GM18502 (cell line): ENCODE results near the gene ZNRF1.
"Not testable (repeated sequence)": the region's sequence is repeated elsewhere in the genome, so short reads cannot be mapped to it uniquely, and the experiment has no call there.

ENCODE experiments used
- ATAC-seq: cut with Tn5 transposase; IDR thresholded peaks from one replicate; pipeline ENCODE4 v1.9.1; 2021; ENCODE audit warnings: mild to moderate bottlenecking; ENCODE audit not compliant: unreplicated experiment, poor library complexity

The ZNRF1 gene

DNA sequence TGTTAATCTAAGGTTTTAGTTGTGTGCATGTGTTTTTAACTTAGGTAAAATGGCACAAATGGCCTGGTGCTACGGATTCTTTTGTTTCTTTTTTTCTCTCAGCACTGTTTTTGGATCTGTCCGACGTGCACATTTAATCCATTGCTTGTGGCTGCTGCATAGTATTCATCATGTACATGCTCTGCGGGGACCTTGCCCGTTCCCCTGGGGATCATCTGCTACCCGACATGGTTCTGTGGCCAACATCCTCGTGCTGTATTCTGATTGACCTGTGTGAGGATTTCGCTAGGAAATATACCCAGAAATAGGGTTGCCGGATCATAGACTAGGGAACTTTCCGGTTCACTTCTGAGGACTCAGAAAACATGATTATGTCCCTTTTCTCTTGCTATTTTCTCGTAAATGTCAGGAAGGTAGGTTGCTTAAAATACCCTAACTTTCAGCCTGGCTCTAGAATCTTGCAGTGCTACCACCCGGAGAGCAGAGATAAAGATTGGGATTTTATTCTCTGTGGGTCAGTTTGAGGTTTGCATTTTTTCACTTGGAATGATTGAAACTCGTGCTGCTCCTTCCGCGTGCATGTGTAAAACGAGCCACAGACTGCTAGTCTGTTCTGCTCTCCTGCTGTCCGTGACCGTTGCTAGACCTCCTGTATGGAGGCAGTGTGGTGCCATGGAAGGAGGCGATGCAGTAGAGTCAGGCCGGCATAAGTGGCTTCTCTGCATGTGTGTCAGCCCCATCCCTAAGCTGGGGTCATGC is 74.9 kb downstream of the ZNRF1 start:
- ATAC-seq: no peak

DNA sequence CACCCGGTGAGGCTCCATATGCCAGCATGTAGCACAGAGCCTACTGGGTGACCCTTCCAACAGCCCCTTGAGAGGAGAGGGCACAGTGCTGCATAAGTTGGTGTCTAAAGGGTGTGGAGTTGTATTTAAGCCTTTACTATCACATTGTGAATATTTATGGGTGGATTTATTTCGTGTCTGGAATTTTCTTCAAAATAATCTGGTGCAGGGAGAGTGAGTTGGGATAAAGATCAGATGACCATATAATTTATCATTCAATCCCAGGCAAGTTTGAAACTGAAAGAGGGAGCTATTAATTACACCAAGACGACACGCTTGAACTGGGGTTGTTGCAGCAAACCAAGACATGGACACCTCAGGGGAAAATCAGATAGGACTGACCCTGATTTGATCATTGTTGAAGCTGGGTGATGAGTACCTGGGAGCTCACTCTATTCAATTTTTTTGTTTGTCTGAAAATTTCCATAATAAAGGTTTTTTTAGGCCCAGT is 75.5 kb downstream of the ZNRF1 start:
- ATAC-seq: no peak

DNA sequence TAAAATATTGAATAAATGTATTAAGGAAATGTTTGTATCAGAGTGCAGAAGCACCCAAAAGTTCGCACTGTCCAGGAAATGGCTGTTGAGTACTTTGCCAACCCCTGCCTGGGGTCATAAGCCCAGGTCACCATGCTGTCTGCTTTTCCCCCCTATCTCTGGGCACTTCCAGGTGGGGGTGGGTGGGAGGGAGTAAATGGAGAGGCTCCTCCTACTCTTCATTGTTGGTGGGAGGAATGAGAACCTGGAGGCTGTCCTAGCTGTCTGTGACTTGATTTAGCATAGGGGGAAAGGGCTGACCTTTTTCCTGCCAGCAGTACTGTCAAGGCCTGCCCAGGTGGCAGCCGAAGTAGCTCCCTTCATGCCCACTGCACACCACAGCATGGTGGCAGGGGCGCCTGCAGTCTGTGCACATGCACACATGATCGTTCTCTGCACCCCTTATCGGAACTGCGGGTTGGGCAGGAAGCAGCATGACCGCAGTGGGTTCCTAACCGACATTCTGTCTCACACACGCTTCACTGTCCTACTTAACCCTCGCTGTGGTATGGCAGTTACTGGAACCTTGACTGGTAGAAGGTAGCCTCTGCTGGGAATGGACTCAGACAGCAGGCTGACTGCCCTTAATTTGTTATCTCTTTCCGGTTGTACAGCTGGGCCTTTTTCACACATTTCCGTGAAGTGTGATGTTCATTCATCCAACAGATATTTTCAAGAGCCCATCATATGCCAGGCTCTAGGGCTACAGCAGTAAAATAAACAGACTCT is 76.3 kb downstream of the ZNRF1 start:
- ATAC-seq: peak; percentile 97

DNA sequence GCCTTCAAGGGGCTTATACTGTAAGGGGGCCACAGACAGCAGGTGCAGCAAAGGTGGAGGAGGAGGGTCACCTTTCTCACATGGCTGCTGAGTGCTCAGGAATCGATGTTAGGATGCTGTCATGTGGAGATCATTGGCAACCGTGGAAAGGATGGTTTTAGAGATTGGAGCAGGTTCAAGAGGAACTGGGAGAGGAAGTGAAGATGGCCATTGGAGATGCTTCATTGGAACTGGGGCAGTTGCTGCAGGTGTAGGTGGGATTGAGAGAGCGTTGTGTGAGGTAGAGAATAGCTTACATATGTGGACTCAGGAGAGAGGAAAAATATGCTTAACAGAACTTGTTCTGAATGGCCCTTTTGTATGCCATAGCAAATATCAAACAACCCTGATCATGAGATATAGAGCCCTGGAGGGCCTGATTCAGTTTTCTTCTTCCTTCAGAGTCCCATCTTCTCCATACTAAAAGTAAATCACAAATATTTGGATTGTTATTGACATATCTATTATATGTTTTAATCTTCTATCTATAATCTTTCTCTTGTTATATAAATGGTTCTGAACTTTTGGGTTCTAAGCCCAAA is 77.0 kb downstream of the ZNRF1 start:
- ATAC-seq: no peak

DNA sequence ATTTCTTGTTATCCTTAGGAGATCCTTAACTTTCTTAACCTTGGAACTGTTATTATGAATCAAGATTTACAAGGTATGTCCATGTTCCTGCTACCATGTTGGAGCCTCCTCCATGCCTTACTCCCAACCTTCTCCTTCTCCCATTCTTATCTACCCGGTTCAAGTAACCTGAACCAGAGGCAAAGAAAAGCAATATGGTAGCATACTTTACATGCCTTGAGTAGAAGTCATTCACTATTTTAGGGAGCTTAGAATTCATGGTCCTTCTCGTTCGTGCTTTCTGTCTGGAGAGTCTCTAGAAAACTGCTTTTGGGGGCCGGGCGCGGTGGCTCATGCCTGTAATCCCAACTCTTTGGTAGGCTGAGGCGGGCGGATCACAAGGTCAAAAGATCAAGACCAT is 80.1 kb downstream of the ZNRF1 start:
- ATAC-seq: no peak

- ATAC-seq: no peak
These were observed 80.6 kb downstream of the ZNRF1 start for GRCh38 chr16:75079346-75079926.

- ATAC-seq: no peak
These were observed 81.6 kb downstream of the ZNRF1 start for GRCh38 chr16:75080205-75081029.

- ATAC-seq: no peak
These were observed 82.5 kb downstream of the ZNRF1 start for GRCh38 chr16:75081179-75081859.

DNA sequence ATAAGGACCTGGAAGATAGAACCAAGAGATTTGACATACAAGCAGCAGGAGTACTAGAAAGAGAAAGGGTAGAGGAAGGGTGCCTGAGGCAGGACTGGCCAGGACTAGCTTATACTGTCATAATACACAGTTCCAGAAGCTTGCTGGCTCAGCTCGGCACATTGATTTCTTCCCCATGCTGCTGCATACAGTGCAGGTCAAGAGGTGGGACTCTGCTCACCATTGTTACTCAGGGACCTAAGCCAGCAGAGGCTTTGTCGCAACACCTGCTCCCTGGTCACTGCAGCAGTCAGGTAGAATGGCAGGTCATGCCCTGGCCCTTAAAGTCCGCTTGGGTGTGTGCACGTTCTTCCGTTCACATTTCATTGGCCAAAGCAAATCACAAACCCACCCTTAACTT is 85.0 kb downstream of the ZNRF1 start:
- ATAC-seq: no peak

DNA sequence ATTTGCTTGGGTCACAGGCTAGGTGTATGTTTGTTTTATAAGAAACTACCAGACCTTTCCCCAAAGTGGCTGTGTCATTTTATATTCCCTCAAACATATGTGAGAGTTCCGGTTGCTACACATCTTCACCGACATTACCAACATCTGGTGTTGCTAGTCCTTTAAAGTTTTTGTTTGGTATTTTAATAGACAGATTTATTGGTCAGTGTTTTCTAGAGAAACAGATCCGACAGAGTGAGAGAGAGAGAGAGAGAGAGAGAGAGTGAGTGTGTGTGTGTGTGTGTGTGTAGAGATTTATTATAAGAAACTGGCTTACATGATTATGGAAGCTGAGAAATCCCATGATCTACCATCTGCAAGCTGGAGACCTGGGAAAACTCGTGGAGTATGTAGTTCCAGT is 86.7 kb downstream of the ZNRF1 start:
- ATAC-seq: no peak

GRCh38 chr16:75086281-75086680 is 87.5 kb downstream of the ZNRF1 start:
- ATAC-seq: no peak

GRCh38 chr16:75086688-75087374 is 88.0 kb downstream of the ZNRF1 start:
- ATAC-seq: no peak

DNA sequence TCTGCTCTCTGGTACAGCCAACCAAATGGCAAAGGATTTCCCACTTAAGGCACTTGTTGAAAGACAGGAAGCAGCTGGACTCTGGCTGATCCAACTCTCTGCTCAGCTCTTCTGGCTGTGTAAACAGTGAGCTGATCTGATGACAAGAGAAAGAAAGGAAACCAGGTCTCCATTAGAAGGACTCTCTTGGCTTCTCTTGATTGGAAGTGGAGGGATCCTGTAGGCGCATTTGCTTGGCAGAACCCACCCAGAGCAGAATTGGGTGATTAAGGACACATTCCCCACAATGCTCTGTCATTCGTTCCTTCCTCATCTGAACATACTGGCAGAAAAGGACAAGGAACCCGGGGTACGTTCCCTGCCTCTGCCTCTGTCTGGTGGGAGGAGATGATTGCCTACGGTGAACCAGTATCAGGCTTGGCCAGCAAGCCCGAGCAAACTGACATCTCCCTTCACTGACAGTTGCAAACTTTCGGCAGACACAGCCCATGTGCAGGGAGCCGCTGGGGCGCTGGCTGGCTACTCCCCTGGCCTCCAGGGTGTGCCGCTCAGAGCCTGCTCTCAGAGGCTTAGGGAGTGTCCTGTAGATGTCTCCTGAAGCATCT is 88.7 kb downstream of the ZNRF1 start:
- ATAC-seq: no peak

- no peak for ATAC-seq
These were observed 89.4 kb downstream of the ZNRF1 start for GRCh38 chr16:75088216-75088615.

- ATAC-seq: no peak
These were observed 90.1 kb downstream of the ZNRF1 start for GRCh38 chr16:75088934-75089333.

GRCh38 chr16:75089486-75090202 is 90.8 kb downstream of the ZNRF1 start:
- ATAC-seq: peak; percentile 49

DNA sequence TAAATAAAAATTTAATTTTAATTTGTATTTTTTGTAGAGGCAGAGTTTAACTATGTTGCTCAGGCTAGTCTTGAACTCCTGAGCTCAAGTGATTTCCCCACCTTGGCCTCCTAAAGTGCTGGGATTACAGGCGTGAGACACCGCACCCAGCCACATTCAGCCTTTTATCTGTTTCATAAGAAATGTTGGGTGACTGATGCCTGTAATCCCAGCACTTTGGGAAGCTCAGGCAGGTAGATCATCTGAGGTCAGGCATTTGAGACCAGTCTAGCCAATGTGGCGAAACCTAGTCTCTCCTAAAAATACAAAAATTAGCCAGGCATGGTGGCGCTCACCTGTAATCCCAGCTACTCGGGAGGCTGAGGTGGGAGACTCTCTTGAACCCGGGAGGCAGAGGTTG is 92.1 kb downstream of the ZNRF1 start:
- not testable (repeated sequence) for ATAC-seq

GRCh38 chr16:75091619-75092018 is 92.8 kb downstream of the ZNRF1 start:
- not testable (repeated sequence) for ATAC-seq
